HFFc6 (cell line): ENCODE data around the gene ME3. TPM values are rescaled to one million over a fixed set of nuclear protein-coding genes. Genes with fewer than 3 reads are reported as not detected.

ENCODE experiments used
- DNase-seq: peaks from one replicate; pipeline ENCODE4 v3.0.0-alpha.2; 2018
- H3K27ac Mint-ChIP-seq: 2 replicates; pipeline ENCODE4 v1.8.0; 2020; ENCODE audit warnings: mild to moderate bottlenecking, mixed read lengths
- H3K27me3 Mint-ChIP-seq: 2 replicates; pipeline ENCODE4 v1.8.0; 2021; ENCODE audit warnings: mild to moderate bottlenecking, moderate library complexity, mixed read lengths; ENCODE audit not compliant: insufficient read depth
- H3K36me3 Mint-ChIP-seq: 2 replicates; pipeline ENCODE4 v1.8.0; 2021; ENCODE audit warnings: low read depth, mixed read lengths
- H3K4me1 Mint-ChIP-seq: 2 replicates; pipeline ENCODE4 v1.8.0; 2020; ENCODE audit warnings: low read depth, mixed read lengths
- H3K4me3 Mint-ChIP-seq: 2 replicates; pipeline ENCODE4 v1.8.0; 2020; ENCODE audit warnings: mild to moderate bottlenecking, moderate library complexity, mixed read lengths
- H3K9me3 Mint-ChIP-seq: 2 replicates; pipeline ENCODE4 v1.8.0; 2020; ENCODE audit warnings: mild to moderate bottlenecking, mixed read lengths
- CTCF ChIP-seq: fragments of 200-600 bp; sonication (generic); IDR thresholded peaks from 2 replicates; pipeline ENCODE4 v1.5.0; 2021; ENCODE audit warnings: antibody characterized with exemption, mild to moderate bottlenecking
- total RNA-seq, 6 experiments: library from RNA; stranded (reverse); fragmentation: NEBNext Ultra II Directional; extraction: Animal tissue kit (Norgen Biotek cat#: 25700); gene quantifications; 2 replicates in 1 of 6; 3 replicates in 5 of 6; pipeline ENCODE4 v1.2.3, GENCODE V29; 2021

ME3 gene
- total RNA-seq, 6 experiments from 2014 or later = 3.5 to 8.6 (median 6.6) TPM

- DNase-seq = no peak
- Mint-ChIP-seq H3K27me3 (no peaks in the 10 kb centered on the region), H3K4me3 (no peak overlapping the region), H3K9me3 (no peaks in the 10 kb centered on the region), H3K36me3 (no peaks in the 10 kb centered on the region), H3K4me1 (peaks cover 90% of the 10 kb centered on the region), H3K27ac (peak overlapping the region; percentile 7; the same call in 1 of the 2 replicates)
- TF ChIP-seq CTCF = no peak
Observed at GRCh38 chr11:86693518-86693917, 21.1 kb upstream of the ME3 start.

GRCh38 chr11:86692746-86693145, 20.3 kb upstream of the ME3 start:
- Mint-ChIP-seq H3K36me3 (no peaks in the 10 kb centered on the region), H3K27me3 (no peaks in the 10 kb centered on the region), H3K4me3 (no peak overlapping the region), H3K27ac (peak overlapping the region; percentile 23), H3K4me1 (peaks cover 90% of the 10 kb centered on the region), H3K9me3 (no peaks in the 10 kb centered on the region)
- no peak for TF ChIP-seq CTCF
- DNase-seq = no peak

GRCh38 chr11:86692317-86692716, 19.9 kb upstream of the ME3 start:
- TF ChIP-seq CTCF = no peak
- H3K9me3 Mint-ChIP-seq = no peaks in the 10 kb centered on the region
- H3K4me3 Mint-ChIP-seq = no peak overlapping the region; the same call in 1 of the 2 replicates
- no peaks in the 10 kb centered on the region for H3K36me3 Mint-ChIP-seq
- peak; percentile 26 for DNase-seq
- H3K4me1 Mint-ChIP-seq = peaks cover 90% of the 10 kb centered on the region
- peak overlapping the region; percentile 23 for H3K27ac Mint-ChIP-seq
- no peaks in the 10 kb centered on the region for H3K27me3 Mint-ChIP-seq

GRCh38 chr11:86688398-86689179, 16.2 kb upstream of the ME3 start:
- peak; percentile 84 for DNase-seq

GRCh38 chr11:86687185-86687778, 14.9 kb upstream of the ME3 start:
- H3K27me3 Mint-ChIP-seq = no peaks in the 10 kb centered on the region

More at GRCh38 chr11:86688398-86689179, 16.2 kb upstream of the ME3 start:
- H3K9me3 Mint-ChIP-seq = no peaks in the 10 kb centered on the region
- no peaks in the 10 kb centered on the region for H3K36me3 Mint-ChIP-seq
- peaks cover 61% of the 10 kb centered on the region for H3K4me1 Mint-ChIP-seq
- peak overlapping the region; percentile 23 for H3K4me3 Mint-ChIP-seq
- peak overlapping the region; percentile 90 for H3K27ac Mint-ChIP-seq
- TF ChIP-seq CTCF = no peak
- no peaks in the 10 kb centered on the region for H3K27me3 Mint-ChIP-seq

More at GRCh38 chr11:86687185-86687778, 14.9 kb upstream of the ME3 start:
- no peak overlapping the region for H3K27ac Mint-ChIP-seq
- H3K36me3 Mint-ChIP-seq = no peaks in the 10 kb centered on the region
- no peak for DNase-seq
- TF ChIP-seq CTCF = no peak
- H3K9me3 Mint-ChIP-seq = no peaks in the 10 kb centered on the region
- H3K4me3 Mint-ChIP-seq = no peak overlapping the region
- peaks cover 48% of the 10 kb centered on the region for H3K4me1 Mint-ChIP-seq
